Activated CD4-positive, alpha-beta T cell treated with anti-CD3 and anti-CD28 coated beads, Interleukin-2, amount 50 U/mL, for 24 hours (primary cell): ENCODE results near the gene TRIM72.
"Not testable (repeated sequence)": the region's sequence is repeated elsewhere in the genome, so short reads cannot be mapped to it uniquely, and the experiment has no call there.

Experiments used
- DNase-seq, 2 donors: peaks; one replicate each; pipeline ENCODE4 v3.0.0-alpha.2; 2020; ENCODE audit warnings: low read depth in 1 of 2, low spot score in 1 of 2

Gene TRIM72

DNA sequence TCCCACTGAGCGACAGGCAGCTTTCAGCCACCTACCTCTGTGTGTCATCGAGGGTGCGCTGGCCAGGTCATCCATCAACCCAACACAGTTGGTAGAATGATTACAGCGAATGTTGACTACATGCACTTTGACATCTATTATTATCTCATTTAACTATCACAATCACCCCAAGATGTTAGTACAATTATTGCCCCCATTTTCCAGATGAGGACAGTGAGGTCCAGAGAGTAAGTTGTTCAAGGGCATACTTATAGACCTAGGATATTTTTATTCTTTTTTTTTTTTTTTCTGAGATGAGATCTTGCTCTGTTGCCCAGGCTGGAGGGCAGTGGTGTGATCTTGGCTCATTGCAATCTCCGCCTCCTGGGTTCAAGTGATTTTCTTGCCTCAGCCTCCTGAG is 37.5 kb downstream of the TRIM72 start:
- no peak for DNase-seq

DNA sequence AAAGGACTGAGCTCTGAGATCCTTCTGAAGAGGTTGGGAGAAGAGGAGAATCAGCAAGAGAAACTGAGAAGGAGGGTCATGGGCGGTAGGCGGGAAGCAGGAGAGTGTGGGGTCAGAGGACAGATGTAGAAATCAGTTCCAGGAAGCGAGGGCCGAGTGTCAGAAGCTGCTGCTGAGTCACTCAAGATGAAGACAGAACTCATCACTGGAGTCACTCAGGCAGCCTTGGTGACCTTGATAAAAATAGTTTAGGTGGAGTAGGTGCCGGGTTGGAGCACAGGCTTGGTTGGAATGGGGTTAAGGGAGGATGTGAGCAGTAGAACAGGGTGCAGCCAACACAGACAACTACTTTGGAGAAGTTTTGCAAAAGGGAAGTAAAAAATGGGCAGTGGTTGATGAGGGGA is 39.7 kb downstream of the TRIM72 start:
- no peak for DNase-seq

DNA sequence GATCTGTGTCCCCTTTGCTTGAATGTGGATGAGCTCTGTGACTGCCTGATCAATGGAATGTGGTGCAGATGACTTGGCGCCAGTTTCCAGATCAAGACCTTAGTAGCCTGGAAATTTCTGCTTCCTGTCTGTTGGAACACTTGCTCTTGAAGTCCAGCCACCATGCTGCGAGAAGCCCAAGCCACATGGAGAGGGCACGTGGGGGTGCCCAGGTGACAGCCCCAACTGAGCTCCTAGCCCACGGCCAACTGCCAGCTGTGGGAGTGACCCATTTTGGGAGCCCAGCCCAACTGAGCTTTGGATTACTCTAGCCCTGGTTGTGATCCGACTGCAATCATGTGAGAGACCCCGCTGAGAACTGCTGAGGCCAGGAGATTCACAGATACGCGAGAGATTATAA is 42.5 kb downstream of the TRIM72 start:
- DNase-seq: no peak

DNA sequence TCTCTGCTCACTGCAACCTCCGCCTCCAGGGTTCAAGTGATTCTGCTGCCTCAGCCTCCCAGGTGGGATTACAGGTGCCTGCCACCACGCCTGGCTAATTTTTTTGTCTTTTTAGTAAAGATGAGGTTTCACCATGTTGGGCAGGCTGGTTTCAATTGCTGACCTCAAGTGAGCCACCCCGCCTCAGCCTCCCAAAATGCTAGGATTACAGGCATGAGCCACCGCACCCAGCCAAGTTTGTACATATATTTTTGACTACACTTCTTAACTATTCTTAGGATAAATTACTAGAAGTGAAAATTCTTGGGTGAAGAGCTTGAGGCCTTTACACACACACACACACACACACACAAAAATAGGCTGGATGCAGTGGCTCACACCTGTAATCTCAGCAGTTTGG is 44.4 kb downstream of the TRIM72 start:
- no peak for DNase-seq

DNA sequence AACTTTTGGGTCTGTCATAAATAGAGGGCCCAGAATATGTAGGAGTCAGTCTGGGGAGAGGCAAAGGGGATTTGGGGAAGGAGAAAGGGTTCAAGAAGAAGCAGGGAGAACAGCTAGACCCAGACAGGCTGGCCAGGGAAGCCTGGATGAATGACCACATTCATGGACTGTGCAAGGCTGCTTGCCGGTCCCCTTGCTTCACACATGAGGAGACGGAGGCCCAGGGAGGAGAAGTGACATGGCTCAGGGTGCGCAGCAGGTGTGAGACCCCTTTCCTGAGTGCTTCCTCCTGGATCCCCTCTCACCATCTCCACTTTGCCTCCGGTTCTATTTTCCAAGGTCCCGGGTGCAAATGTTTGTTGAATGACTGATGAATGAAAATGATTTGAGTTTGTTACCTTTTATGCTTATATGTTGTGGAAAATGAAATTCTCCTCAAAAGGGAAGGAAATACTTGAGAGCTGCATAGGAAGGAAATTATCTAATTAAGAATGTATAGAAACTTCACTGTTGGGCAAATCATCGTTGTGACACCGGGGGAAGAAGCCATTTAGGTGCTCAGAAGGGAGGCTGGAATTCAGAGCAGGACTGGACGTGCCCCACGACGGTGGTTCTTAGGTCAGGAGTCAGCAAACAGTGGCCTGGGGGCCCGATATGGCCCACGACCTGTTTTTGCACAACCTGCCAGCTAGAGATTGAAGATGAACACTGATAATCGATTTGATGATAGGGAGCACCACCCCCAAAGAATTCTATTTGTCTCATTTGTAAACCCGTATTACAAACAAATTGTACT is 46.4 kb downstream of the TRIM72 start:
- no peak for DNase-seq

DNA sequence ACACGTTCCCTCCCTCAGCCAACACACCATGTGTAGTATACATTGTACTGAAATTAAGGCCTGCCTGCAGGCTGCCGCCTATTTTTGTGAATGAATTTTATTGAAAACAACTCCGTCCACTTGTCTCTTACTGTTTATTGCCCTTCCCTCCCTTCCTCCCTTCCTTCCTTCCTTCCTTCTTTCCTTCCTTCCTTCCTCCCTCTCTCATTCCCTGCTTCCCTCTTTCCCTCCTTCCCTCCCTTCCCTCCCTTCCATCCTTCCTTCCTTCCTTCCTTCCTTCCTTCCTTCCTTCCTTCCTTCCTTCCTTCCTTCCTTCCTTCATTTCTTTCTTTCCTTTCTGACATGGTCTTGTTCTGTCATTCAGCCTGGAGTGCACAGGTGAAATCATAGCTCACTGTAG is 48.2 kb downstream of the TRIM72 start:
- no peak for DNase-seq

DNA sequence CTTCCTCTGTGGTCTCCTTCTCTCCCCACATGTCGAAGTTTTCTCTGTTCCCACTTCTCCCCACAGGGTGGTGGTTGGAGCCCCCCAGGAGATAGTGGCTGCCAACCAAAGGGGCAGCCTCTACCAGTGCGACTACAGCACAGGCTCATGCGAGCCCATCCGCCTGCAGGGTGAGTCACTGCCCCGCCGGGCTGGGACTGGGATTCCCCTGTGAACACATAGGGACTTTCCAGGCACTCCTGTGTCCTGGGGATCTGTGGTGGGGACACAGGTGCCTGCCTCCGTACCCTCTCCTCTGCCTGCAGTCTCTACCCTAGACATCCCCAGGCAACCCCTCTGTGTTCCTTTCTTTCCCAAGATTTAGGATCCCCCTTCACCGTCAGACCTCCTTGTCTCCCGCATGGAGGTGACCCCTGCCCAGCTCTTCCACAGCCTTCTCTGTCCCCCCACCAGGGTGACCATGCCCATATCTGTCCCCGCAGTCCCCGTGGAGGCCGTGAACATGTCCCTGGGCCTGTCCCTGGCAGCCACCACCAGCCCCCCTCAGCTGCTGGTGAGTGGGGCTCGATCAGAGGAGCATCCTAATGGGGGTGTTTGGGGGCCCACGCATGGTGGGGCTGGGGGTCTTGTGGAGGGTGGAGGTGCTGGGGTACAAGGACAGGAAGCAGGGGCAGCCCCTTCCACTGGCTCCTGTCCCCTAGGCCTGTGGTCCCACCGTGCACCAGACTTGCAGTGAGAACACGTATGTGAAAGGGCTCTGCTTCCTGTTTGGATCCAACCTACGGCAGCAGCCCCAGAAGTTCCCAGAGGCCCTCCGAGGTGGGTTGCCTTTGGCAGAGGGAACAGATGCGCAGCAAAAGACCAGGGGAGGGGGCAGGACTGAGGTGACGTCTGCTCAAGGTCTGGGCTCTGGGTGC is 51.7 kb downstream of the TRIM72 start:
- peak; percentile 38 to 77 for DNase-seq

DNA sequence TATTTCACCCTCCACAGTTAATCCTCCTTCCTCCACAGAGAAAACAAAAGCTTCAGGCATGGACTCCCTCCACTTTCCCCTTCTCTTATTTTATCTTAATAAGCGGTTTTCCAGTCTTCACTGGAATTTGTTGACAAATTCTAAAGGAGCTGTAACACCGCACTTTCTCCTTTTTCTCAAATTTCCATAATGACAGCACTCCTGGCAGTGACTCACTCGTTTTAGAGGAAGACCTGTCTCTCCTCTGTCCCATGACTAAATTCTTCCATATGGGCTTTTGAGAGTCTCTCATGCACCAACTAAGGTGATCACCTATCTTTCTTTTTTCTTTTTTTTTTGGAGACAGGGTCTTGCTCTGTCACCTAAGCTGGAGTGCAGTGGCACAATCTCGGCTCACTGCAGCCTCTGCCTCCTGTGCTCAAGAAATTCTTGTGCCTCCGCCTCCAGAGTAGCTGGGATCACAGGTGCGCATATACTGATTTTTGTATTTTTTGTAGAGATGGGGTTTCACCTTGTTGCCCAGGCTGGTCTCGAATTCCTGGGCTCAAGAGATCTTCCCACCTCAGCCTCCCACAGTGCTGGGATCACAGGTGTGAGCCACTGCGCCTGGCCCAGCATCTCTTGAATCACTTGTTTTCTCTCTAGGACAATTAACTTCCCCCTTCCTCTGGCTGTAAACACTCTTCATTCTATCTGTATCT is 53.6 kb downstream of the TRIM72 start:
- no peak for DNase-seq

DNA sequence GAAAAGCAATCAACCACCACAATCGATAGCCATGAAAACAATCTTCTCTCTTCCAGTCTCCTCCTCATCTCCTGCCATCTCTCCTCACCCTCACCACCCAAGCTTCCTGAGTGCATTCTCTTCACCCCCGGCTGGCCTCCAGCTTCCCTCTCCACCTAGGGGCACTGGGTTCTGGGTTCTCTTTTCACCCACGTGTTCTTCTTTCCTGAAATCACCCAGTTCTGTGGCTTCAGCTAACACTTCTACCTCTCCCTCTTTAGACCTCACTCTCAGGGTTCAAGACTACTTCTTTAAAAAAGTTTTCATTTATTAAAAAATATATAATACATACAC is 54.1 kb downstream of the TRIM72 start:
- no peak for DNase-seq

DNA sequence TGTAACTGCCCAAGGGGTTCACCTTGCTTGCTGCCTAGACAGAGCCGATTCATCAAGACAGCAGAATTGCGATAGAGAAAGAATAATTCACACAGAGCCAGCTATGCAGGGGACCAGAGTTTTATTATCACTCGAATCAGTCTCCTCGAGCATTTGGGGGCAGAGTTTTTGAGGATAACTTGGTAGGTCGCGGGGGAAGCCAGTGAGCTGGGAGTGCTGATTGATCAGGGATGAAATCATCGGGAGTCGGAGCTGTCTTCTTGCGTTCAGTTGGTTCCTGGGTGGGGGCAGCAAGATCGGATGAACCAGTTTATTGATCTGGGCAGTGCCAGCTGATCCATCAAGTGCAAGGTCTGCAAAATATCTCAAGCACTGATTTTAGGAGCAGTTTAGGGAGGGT is 55.0 kb downstream of the TRIM72 start:
- DNase-seq: no peak

DNA sequence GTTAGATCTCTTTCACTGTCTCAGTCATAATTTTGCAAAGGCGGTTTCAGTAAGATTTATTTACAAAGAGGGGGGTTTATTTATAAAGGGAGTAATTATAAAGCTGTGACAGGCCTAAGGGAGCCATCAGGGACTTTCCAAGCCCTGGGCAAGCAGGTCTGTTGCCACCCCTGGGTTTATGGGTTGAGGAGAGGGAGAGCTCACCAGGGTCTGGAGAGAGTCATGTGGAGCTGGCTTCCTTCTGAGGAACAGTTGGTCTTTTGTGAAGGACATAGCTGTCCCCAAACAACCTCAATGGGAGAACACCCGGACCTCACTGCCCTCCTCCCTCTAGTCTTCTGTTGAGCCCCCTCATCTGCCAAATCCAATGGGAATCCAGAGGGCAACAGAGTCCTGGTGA is 55.6 kb downstream of the TRIM72 start:
- no peak for DNase-seq

DNA sequence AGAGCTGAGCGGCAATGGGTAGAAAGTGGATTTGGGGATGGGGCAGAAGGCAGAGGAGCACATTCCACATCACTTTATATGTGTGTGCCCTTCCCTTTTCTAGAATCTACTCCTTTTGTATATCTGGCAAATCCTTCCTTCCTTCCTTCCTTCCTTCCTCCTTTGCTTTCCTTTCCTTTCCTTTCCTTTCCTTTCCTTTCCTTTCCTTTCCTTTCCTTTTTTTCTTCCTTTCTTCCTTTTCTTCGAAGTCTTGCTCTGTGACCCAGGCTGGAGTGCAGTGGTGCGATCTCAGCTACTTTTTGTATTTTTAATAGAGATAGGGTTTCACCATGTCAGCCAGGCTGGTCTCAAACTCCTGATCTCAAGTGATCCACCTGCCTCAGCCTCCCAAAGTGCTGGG is 56.1 kb downstream of the TRIM72 start:
- DNase-seq: not testable (repeated sequence)

DNA sequence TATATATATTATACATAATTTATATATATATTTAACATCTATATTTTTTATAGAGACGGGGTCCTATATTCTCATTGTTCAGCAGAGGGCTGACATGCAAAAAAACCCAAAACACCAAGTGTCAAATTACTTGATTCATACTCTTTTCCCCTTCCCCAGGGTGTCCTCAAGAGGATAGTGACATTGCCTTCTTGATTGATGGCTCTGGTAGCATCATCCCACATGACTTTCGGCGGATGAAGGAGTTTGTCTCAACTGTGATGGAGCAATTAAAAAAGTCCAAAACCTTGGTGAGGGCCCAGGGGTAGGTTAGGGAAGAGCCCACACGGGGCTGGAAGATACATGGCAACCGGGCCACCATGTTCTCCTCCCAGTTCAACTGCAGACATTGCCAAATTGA is 56.9 kb downstream of the TRIM72 start:
- no peak for DNase-seq

DNA sequence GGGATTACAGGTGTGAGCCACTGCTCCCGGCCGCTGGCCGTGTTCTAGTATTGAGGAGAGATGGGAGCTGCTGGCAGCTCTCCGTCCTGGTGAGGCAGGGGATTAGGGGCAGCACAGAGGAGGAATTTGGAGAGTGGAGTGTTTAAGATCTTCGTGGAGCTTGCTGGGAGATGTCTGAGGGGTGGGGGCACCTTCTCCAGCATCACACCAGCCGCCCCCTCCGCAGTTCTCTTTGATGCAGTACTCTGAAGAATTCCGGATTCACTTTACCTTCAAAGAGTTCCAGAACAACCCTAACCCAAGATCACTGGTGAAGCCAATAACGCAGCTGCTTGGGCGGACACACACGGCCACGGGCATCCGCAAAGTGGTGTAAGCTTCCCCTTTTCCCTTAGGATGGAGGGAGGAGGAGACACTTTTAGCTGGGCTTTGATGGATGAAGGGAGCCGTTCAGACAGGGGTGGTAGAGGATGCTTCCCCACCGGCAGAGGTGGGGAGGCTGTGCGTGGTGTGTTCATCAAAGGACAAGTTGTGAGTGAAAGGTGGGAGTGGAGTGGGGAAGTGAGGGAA is 57.8 kb downstream of the TRIM72 start:
- DNase-seq: no peak

DNA sequence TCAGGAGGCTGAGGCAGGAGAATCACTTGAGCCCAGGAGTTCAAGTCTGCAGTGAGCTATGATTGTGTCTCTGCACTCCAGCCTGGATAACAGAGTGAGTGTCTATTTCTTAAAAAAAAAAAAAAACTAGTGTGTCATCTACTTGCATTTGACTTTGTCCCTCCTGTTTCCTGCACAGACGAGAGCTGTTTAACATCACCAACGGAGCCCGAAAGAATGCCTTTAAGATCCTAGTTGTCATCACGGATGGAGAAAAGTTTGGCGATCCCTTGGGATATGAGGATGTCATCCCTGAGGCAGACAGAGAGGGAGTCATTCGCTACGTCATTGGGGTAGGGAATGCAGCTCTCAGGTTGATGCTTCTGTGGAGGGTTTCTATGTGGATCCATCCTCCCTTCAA is 59.3 kb downstream of the TRIM72 start:
- DNase-seq: no peak

DNA sequence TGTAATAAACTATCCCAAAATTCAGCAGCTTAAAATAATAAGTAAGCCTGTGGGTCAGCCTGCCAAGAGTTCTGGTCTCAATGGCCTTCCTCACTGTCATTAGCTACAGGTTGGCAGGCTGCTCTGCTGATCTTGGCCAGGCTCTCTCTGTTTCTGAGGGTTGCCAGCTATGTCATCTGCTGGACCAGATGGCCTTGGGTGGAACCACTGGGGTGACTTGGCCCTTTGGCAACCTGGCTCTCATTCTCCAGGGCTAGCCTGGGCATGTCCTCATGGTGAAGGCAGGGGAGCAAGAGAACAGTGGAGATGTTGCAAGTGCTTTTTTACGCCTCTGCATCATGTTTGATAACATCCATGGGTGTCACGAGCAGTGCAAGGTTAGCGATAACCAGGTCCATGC is 59.8 kb downstream of the TRIM72 start:
- DNase-seq: no peak

DNA sequence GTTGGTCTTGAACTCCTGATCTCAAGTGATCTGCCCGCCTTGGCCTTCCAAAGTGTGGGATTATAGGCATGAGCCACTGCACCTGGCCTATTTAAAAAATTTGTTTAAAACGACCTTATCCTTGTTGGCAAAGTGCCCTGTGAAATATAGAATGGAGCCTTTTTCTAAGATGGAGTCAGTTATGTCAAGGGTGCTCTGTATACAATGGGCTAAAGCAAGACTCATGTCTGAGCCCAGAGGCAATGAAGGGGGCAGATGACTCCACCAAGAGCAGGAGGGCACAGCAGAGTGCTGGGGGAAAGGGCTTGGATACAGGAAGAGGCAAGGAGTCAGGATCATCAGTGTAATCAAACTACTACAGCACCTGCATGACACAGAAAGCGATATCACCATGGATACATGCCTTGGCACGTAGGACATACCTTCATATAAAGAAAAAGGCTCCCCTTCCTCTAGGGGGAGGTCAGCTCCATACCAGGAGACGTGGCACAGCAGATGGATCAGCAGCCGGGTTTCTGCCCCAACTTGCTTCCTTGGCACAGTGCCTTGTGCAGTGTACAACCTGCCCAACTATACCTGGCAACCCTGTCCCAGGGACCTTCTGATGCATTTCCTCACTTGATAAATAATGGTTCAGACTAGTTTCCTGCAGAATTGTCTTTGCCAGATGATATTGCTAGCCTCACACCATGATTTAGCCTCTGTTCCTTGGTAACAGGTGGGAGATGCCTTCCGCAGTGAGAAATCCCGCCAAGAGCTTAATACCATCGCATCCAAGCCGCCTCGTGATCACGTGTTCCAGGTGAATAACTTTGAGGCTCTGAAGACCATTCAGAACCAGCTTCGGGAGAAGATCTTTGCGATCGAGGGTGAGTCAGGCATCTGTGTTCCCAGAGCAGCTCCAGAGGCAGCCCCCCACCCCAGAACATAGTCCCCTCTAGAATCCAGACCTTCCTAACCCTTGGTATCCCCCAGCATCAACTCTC is 61.2 kb downstream of the TRIM72 start:
- DNase-seq: no peak

DNA sequence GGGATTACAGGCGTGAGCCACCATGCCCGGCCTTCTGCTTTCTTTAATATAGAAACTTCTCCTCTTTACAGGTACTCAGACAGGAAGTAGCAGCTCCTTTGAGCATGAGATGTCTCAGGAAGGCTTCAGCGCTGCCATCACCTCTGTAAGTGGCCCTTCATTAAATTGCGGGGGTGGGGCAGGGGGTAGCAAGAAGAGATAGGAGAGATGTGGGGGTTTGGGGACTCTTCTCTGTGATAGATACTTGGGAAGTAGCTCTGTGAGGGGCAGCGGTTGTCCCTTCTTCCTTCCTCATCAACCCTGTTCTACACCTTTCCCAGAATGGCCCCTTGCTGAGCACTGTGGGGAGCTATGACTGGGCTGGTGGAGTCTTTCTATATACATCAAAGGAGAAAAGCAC is 62.7 kb downstream of the TRIM72 start:
- no peak for DNase-seq

DNA sequence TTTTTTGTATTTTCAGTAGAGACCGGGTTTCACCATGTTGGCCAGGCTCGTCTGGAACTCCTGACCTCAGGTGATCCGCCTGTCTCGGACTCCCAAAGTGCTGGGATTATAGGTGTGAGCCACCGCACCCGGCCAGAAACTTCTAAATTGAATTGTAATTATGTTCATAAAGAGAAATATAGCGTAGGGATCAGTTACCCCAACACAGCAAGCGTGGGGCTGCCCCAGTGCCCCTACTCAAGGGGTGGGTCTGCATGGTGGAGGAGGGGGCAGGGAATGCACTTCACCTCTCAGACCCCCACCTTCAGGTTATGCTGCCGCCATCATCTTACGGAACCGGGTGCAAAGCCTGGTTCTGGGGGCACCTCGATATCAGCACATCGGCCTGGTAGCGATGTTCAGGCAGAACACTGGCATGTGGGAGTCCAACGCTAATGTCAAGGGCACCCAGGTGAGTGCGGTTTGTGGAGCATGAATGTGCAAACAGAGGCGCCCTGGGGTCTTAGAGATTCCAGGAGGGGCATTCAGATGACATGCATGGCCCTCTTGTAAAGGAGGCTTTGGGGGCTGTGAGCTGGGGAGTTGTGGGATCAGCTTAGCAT is 63.8 kb downstream of the TRIM72 start:
- DNase-seq: no peak

DNA sequence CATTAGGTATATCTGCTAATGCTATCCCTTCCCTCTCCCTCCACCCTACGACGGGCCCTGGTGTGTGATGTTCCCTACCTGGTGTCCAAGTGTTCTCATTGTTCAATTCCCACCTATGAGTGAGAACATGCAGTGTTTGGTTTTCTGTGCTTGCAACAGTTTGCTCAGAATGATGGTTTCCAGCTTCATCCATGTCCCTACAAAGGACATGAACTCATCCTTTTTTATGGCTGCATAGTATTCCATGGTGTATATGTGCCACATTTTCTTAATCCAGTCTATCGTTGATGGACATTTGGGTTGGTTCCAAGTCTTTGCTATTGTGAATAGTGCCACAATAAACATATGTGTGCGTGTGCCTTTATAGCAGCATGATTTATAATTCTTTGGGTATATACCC is 64.9 kb downstream of the TRIM72 start:
- DNase-seq: not testable (repeated sequence)
